ENCODE results near the gene CD46.

The CD46 gene

DNA sequence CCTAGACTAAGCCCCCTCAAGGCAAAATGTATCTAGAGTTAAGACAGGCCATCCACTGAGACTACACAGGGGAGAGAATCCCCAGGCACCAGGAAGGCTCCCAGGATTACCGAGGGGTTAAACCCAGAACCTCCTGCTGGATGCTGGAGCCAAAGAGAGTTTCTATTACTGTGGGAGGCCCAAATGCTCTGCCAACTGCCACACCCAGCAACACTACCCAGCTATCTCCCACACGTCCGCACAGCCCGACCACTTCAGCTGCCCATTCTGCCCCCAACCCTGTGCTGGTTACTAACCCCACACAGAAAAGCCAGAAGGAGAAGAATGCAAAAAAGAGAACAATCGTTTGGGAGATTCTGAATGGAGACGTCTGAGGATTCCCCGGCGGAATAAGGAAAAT, 63.6 kb downstream of the CD46 start:
- POLR2A ChIA-PET, result no interaction called here
- TF ChIP-seq, protein P1, sequence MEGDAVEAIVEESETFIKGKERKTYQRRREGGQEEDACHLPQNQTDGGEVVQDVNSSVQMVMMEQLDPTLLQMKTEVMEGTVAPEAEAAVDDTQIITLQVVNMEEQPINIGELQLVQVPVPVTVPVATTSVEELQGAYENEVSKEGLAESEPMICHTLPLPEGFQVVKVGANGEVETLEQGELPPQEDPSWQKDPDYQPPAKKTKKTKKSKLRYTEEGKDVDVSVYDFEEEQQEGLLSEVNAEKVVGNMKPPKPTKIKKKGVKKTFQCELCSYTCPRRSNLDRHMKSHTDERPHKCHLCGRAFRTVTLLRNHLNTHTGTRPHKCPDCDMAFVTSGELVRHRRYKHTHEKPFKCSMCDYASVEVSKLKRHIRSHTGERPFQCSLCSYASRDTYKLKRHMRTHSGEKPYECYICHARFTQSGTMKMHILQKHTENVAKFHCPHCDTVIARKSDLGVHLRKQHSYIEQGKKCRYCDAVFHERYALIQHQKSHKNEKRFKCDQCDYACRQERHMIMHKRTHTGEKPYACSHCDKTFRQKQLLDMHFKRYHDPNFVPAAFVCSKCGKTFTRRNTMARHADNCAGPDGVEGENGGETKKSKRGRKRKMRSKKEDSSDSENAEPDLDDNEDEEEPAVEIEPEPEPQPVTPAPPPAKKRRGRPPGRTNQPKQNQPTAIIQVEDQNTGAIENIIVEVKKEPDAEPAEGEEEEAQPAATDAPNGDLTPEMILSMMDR (IDR thresholded peaks at IDR 0.05; ENCODE audit: control extremely low read depth, extremely low read depth, low read depth, missing control alignments), result no peak
- CTCF ChIA-PET, result interaction anchor here (1.5 kb wide), 1 partner anchor 16 kb away, joined by 3 read pairs; no protein-coding TSS in a partner anchor
- DNase-seq (ENCODE audit: extremely low spot score), result no peak

- TF ChIP-seq, protein P1 (IDR thresholded peaks at IDR 0.05; ENCODE audit: control extremely low read depth, extremely low read depth, low read depth, missing control alignments), result no peak
- no peak for DNase-seq (ENCODE audit: extremely low spot score)
- POLR2A ChIA-PET, result no interaction called here
- CTCF ChIA-PET, result interaction anchor here (1.5 to 2.2 kb wide), 2 partner anchors 17 to 19 kb away, joined by 3 to 13 read pairs; no protein-coding TSS in a partner anchor
Measured at GRCh38 chr1:207815913-207816291, 64.0 kb downstream of the CD46 start.

DNA sequence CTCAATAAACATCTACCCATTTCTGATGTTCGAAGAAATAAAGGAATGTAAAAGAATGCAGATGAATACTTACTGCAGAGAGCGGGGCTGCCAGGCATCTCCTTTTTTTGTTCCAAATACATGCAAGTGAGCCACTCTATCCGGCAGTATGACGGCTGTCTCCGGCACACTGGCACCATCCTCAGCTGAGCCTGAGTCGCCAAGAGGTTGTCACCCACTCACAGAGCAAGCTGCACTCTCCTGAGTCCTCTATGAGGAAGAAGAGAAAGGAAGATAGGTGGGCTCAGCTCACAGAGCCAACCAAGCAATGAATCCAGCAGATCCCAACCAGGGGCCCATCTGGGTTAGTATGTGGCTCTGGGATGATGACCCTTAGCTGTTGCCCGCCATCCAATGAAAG, 65.3 kb downstream of the CD46 start:
- ChIA-PET POLR2A (interaction anchor here (0.7 to 3.0 kb wide), 2 partner anchors 20 to 38 kb away, joined by 5 to 10 read pairs; no protein-coding TSS in a partner anchor), CTCF (interaction anchor here (0.8 to 2.2 kb wide), 3 partner anchors 14 to 52 kb away, joined by 3 to 13 read pairs (median 4); no protein-coding TSS in a partner anchor)
- TF ChIP-seq, protein P1 (IDR thresholded peaks at IDR 0.05; ENCODE audit: control extremely low read depth, extremely low read depth, low read depth, missing control alignments), result no peak
- DNase-seq (ENCODE audit: extremely low spot score), result no peak

DNA sequence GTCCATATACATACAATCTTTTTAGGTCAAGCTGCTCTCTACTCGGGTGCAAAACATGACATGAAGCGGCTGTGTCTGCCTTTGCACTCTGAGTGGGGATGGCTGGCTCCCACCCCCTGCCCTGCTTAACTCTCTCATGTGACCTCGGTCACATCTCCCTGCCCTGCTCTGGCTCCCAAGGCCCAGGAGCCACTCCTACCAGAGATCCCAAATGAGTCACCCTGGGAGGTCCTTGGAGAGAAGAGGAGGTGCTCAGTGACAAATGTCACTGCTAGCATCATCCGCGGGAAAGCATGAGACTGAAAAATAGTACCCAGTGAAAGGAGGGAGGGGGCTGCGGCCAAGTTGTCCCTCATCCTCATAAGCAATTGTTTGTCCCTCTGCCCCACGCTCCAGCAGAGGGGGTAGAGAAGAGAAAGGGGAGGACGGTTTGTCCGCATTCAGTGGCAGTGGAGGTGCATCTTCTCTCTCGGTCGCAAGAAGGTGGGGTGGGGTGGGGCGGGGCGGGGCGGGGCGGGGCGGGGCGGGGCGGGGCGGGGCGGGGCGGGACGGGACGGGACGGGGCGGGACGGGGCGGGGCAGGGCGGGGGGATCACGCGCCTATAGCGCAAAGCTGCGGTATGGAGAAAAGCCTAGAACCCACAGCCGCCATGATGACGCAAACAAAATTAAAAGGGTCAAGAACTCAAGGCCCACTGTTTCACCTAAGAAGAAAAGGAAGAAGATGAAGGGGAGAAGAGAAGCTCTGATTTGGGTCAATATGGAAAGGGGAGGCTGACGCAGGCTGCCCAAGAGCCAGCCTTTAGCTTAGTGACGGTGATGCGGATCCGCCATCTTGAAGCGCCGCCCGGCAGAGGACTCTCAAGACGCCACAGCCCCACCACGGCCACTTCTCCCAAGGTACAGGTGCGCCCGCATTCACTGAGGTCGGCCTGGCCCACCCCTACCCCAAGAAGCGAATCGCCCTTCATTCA, 66.2 kb downstream of the CD46 start:
- POLR2A ChIA-PET, result interaction anchor here (0.6 to 3.0 kb wide), 4 partner anchors 16 to 67 kb away, joined by 3 to 10 read pairs (median 4); no protein-coding TSS in a partner anchor

GRCh38 chr1:207818971-207819451, 67.2 kb downstream of the CD46 start:
- ChIA-PET CTCF (interaction anchor here (1.1 to 6.1 kb wide), 4 partner anchors 10 to 66 kb away, joined by 4 to 27 read pairs (median 12); no protein-coding TSS in a partner anchor), POLR2A (interaction anchor here (0.7 to 3.0 kb wide), 5 partner anchors 9 to 23 kb away, joined by 3 to 10 read pairs (median 4); no protein-coding TSS in a partner anchor)
- DNase-seq (ENCODE audit: extremely low spot score), result no peak
- TF ChIP-seq, protein P1 (IDR thresholded peaks at IDR 0.05; ENCODE audit: control extremely low read depth, extremely low read depth, low read depth, missing control alignments), result no peak

More for the DNA sequence above, 66.2 kb downstream of the CD46 start:
- TF ChIP-seq, protein P1 (IDR thresholded peaks at IDR 0.05; ENCODE audit: control extremely low read depth, extremely low read depth, low read depth, missing control alignments), result no peak
- no peak for DNase-seq (ENCODE audit: extremely low spot score)
- CTCF ChIA-PET, result interaction anchor here (1.1 to 6.1 kb wide), 5 partner anchors 9 to 67 kb away, joined by 4 to 27 read pairs (median 13); no protein-coding TSS in a partner anchor

All from GM10248 (cell line).